Stimulated activated CD4-positive, alpha-beta T cell treated with anti-CD3 and anti-CD28 coated beads, Interleukin-4, amount 100 ng/mL, for 48 hours (primary cell): ENCODE data around the gene GORASP2.

Source experiments
- DNase-seq, 2 donors: peaks; one replicate each; pipeline ENCODE4 v3.0.0-alpha.2; 2020; ENCODE audit warnings: low read depth in 2 of 2

The GORASP2 gene

GRCh38 chr2:170999654-171000053 is 70.6 kb downstream of the GORASP2 start:
- no peak for DNase-seq

- no peak for DNase-seq
Observed at GRCh38 chr2:171004363-171004762, 75.3 kb downstream of the GORASP2 start.

- no peak for DNase-seq
Observed at GRCh38 chr2:171004833-171005232, 75.8 kb downstream of the GORASP2 start.

- DNase-seq, result no peak
Observed at GRCh38 chr2:171008550-171009205, 79.6 kb downstream of the GORASP2 start.

- no peak for DNase-seq
Observed at GRCh38 chr2:171009386-171009785, 80.3 kb downstream of the GORASP2 start.

- no peak for DNase-seq
Observed at GRCh38 chr2:171013851-171014250, 84.8 kb downstream of the GORASP2 start.

GRCh38 chr2:171016125-171016524 is 87.1 kb downstream of the GORASP2 start:
- no peak for DNase-seq
